AG04449 (cell line): ENCODE results near the gene IP6K1.

Experiments
- CTCF ChIA-PET: fragments of 350-600 bp; formaldehyde crosslinking; extraction: SDS; loops from one replicate; lab custom pipeline; 2021; ENCODE audit warnings: antibody characterized with exemption; lab: Yijun Ruan, JAX
- POLR2A ChIA-PET: fragments of 400-600, 350-600 bp; formaldehyde crosslinking; extraction: SDS; loops from one replicate; lab custom pipeline; 2020; ENCODE audit warnings: antibody characterized with exemption, inconsistent platforms; lab: Yijun Ruan, JAX
- DNase-seq: peaks from one replicate; pipeline ENCODE4 v3.0.0-alpha.2; 2010; ENCODE audit warnings: low read depth, low spot score
- H3K4me3 ChIP-seq: 2 replicates; pipeline ENCODE4 v1.5.1; 2011; ENCODE audit warnings: low read depth, mild to moderate bottlenecking, control low read depth, low read length
- CTCF ChIP-seq: IDR thresholded peaks from one replicate; pipeline ENCODE4 v1.5.1; 2011; ENCODE audit warnings: mild to moderate bottlenecking, moderate library complexity, low read length, control low read depth, inconsistent platforms; ENCODE audit not compliant: insufficient read depth; ENCODE audit errors: missing control alignments

The IP6K1 gene

GRCh38 chr3:49794926-49795905, 8.9 kb upstream of the IP6K1 start:
- ChIA-PET CTCF (interaction anchor here (1.7 to 6.0 kb wide), 2 partner anchors 6 to 44 kb away, joined by 8 to 39 read pairs; partner anchors contain the start of genes CDHR4 and INKA1), POLR2A (no interaction called here)
- H3K4me3 ChIP-seq, result no peak overlapping the region
- no peak for DNase-seq
- no peak for TF ChIP-seq CTCF

GRCh38 chr3:49794431-49794830, 8.1 kb upstream of the IP6K1 start:
- TF ChIP-seq CTCF, result no peak
- no peak for DNase-seq
- POLR2A ChIA-PET, result no interaction called here
- H3K4me3 ChIP-seq, result no peak overlapping the region
- CTCF ChIA-PET, result interaction anchor here (1.7 to 6.0 kb wide), 2 partner anchors 7 to 45 kb away, joined by 8 to 39 read pairs; partner anchors contain the start of genes CDHR4 and INKA1

GRCh38 chr3:49793486-49794085, 7.2 kb upstream of the IP6K1 start:
- ChIA-PET CTCF (interaction anchor here (6.0 kb wide), 1 partner anchor 8 kb away, joined by 39 read pairs; the partner anchor contains the start of genes CDHR4 and INKA1), POLR2A (no interaction called here)
- no peak overlapping the region for H3K4me3 ChIP-seq
- TF ChIP-seq CTCF, result no peak
- no peak for DNase-seq

- TF ChIP-seq CTCF, result no peak
- CTCF ChIA-PET, result interaction anchor here (6.0 kb wide), 1 partner anchor 9 kb away, joined by 39 read pairs; the partner anchor contains the start of genes CDHR4 and INKA1
- POLR2A ChIA-PET, result no interaction called here
- no peak for DNase-seq
- no peak overlapping the region for H3K4me3 ChIP-seq
These were observed 6.2 kb upstream of the IP6K1 start for GRCh38 chr3:49792371-49793150.

- POLR2A ChIA-PET, result no interaction called here
- no peak for DNase-seq
- CTCF ChIA-PET, result interaction anchor here (6.0 kb wide), 1 partner anchor 10 kb away, joined by 39 read pairs; the partner anchor contains the start of genes CDHR4 and INKA1
- no peak for TF ChIP-seq CTCF
- no peak overlapping the region for H3K4me3 ChIP-seq
These were observed 5.2 kb upstream of the IP6K1 start for GRCh38 chr3:49791571-49791970.
